ENCODE measurements around the gene DEFB112. TPM values are rescaled to one million over a fixed set of nuclear protein-coding genes. Genes with fewer than 3 reads are reported as not detected.

Gene DEFB112
- total RNA-seq, 4 donors from 2014 or later: not detected

DNA sequence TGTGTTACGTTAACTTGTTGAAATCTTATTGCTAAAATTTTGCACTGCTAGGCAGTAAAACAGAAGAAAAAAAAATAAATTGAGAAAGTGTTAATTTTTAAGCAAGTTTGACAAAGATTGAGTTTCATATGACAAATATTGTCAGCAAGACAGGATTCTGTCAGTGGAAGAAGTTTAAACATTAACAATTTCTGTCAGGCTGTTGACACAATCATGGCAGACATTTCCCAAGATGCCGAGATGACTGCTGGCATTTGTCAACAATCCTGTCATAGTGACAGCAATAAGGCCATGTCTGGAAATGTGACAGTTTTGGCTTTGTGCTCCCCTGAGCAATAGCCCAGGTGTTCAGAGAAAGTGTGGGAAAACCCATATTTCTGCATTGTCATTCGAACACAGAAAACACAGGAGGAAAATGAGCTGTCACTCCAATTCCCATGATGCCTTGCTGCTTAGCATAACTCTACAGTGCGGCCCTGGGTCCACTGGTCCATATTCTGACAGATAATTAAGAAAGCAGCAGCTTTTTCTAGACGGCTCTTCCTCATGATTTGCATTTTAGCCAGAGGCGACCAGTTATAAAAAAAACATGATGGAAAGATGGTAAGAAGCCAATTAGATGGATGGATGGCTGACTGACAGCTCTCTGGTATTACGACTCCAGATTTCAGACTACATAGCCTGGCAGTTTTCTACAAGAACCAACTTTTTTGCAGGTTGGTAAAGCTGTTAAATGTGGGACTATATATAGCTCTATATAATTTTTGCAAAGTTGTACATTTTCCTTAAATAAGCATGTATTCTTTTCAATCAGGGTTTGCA lies 43.6 kb upstream of the DEFB112 start:
- intact Hi-C loops (cut with DNase I; ENCODE audit: low total_unique reads) (no loop called here), in situ Hi-C loops (cut with MboI; ENCODE audit: low sequenced_read_pairs in 4 of 4) (no loop called here)
- TF ChIP-seq, protein P1, sequence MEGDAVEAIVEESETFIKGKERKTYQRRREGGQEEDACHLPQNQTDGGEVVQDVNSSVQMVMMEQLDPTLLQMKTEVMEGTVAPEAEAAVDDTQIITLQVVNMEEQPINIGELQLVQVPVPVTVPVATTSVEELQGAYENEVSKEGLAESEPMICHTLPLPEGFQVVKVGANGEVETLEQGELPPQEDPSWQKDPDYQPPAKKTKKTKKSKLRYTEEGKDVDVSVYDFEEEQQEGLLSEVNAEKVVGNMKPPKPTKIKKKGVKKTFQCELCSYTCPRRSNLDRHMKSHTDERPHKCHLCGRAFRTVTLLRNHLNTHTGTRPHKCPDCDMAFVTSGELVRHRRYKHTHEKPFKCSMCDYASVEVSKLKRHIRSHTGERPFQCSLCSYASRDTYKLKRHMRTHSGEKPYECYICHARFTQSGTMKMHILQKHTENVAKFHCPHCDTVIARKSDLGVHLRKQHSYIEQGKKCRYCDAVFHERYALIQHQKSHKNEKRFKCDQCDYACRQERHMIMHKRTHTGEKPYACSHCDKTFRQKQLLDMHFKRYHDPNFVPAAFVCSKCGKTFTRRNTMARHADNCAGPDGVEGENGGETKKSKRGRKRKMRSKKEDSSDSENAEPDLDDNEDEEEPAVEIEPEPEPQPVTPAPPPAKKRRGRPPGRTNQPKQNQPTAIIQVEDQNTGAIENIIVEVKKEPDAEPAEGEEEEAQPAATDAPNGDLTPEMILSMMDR (IDR thresholded peaks at IDR 0.05 in 4 of 5, conservative IDR thresholded peaks at IDR 0.05 in 1 of 5): no peak
- TF ChIP-seq POLR2A (IDR thresholded peaks at IDR 0.05): no peak
- no peaks in the 10 kb centered on the region for H3K4me1 ChIP-seq
- ATAC-seq: no peak
- no peak overlapping the region for H3K27ac ChIP-seq
- DNase-seq: no peak
- no peaks in the 10 kb centered on the region for H3K27me3 ChIP-seq
- no peaks in the 10 kb centered on the region for H3K36me3 ChIP-seq
- no peak overlapping the region for H3K4me3 ChIP-seq
- no peaks in the 10 kb centered on the region for H3K9me3 ChIP-seq

DNA sequence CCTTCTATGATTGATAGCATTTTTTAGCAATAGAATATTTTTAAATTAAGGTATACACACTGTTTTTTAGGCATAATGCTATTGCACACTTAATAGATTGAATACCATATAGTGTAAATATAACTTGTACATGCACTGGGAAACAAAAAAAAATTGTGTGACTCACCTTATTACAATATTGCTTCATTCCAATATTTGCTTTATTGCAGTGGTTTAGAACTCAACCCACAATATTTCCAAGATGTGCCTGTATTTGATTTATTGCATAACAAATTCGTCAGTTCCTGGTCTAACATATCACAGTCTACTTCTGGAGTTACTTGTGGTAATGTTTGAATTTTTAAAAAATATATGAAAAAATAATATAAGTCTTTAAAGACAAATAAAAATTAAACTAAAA lies 41.9 kb upstream of the DEFB112 start:
- intact Hi-C loops (cut with DNase I; ENCODE audit: low total_unique reads) (no loop called here), in situ Hi-C loops (cut with MboI; ENCODE audit: low sequenced_read_pairs in 4 of 4) (no loop called here)

DNA sequence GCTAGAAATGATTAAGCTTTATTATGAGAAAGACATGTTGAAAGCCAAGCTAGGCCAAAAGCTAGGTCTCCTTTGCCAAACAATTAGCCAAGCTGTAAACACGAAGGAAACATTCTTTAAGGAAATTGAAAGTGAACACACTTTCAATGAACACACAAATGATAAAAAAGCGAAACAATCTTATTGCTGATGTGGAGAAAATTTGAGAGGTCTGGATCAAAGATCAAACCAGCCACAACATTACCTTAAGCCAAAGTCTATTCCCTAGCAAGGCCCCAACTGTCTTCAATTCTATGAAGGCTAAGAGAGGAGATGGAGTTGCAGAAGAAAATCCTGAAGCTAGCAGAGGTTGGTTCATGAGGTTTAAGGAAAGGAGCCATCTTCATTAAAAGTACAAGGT lies 40.2 kb upstream of the DEFB112 start:
- Histone ChIP-seq H3K36me3 (no peaks in the 10 kb centered on the region), H3K4me1 (no peaks in the 10 kb centered on the region), H3K27me3 (no peaks in the 10 kb centered on the region), H3K4me3 (no peak overlapping the region), H3K9me3 (no peaks in the 10 kb centered on the region), H3K27ac (no peak overlapping the region)
- in situ Hi-C loops (cut with MboI; ENCODE audit: low sequenced_read_pairs in 4 of 4): no loop called here
- intact Hi-C loops (cut with DNase I; ENCODE audit: low total_unique reads): no loop called here
- DNase-seq (no peak), ATAC-seq (no peak)
- TF ChIP-seq POLR2A (IDR thresholded peaks at IDR 0.05): no peak
- TF ChIP-seq, protein P1 (IDR thresholded peaks at IDR 0.05 in 4 of 5, conservative IDR thresholded peaks at IDR 0.05 in 1 of 5): no peak

More for the DNA sequence above, 41.9 kb upstream of the DEFB112 start:
- Histone ChIP-seq H3K9me3 (no peaks in the 10 kb centered on the region), H3K4me1 (no peaks in the 10 kb centered on the region), H3K27ac (no peak overlapping the region), H3K27me3 (no peaks in the 10 kb centered on the region), H3K4me3 (no peak overlapping the region), H3K36me3 (no peaks in the 10 kb centered on the region)
- ATAC-seq (no peak), DNase-seq (no peak)
- TF ChIP-seq, protein P1 (IDR thresholded peaks at IDR 0.05 in 4 of 5, conservative IDR thresholded peaks at IDR 0.05 in 1 of 5): no peak
- no peak for TF ChIP-seq POLR2A (IDR thresholded peaks at IDR 0.05)

DNA sequence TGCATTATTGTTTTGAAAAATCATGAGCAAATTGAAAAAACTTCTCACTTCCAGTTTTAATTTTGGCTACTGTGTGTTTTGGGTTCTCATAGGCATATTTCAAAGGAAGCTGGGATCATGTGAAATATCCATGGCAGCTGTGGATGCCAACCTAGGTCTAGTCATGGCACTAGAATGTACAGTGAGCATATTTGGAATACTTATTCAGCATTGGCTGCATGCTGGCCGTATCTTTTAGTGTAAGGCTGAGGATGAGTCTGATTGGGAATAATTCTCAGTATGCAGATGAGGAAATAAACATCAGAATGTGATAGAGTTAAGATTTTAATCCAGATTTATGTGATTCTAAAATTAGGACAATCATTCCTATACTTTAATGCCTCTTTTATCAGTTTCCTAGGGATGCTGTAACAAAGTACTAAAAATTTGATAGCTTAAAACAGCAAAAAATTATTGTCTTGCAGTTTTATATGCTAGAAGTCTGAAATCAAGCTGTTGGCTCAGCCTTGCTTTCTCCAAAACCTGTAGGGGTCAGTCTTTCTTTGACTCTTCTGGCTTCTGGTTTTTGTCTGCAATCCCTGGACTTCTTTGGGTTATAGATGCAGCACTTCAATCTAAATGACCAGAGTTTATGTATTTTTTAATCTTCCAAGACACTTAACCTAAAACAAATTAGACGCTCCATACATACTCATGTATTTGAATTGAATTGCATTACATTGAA lies 37.7 kb upstream of the DEFB112 start:
- DNase-seq (no peak), ATAC-seq (no peak)
- in situ Hi-C loops (cut with MboI; ENCODE audit: low sequenced_read_pairs in 4 of 4) (no loop called here), intact Hi-C loops (cut with DNase I; ENCODE audit: low total_unique reads) (no loop called here)
- H3K4me1 ChIP-seq: no peaks in the 10 kb centered on the region
- H3K27me3 ChIP-seq: no peaks in the 10 kb centered on the region
- no peaks in the 10 kb centered on the region for H3K9me3 ChIP-seq
- H3K27ac ChIP-seq: no peak overlapping the region
- H3K36me3 ChIP-seq: no peaks in the 10 kb centered on the region
- TF ChIP-seq, protein P1 (IDR thresholded peaks at IDR 0.05 in 4 of 5, conservative IDR thresholded peaks at IDR 0.05 in 1 of 5): no peak
- TF ChIP-seq POLR2A (IDR thresholded peaks at IDR 0.05): no peak
- no peak overlapping the region for H3K4me3 ChIP-seq

Data from gastrocnemius medialis (tissue), 4 donors.